H1 (cell line): Measurements from ENCODE around the gene STXBP2. TPM values are rescaled to one million over a fixed set of nuclear protein-coding genes. Genes with fewer than 3 reads are reported as not detected.

Experiments used
- CTCF ChIA-PET: fragments of 300-600 bp; sonication (Branson Sonifier 250); formaldehyde crosslinking; loops from one replicate; lab custom pipeline; 2021; ENCODE audit not compliant: partially characterized antibody; lab: Charles Lee
- POLR2A ChIA-PET: fragments of 300-600 bp; sonication (Branson Sonifier 250); formaldehyde crosslinking; loops from one replicate; lab custom pipeline; 2021; ENCODE audit warnings: inconsistent platforms; ENCODE audit not compliant: partially characterized antibody; lab: Charles Lee
- DNase-seq, 2 experiments: peaks; one replicate each; pipeline versions ENCODE4 v3.0.0 to v3.0.0-alpha.2; 2010 to 2022; ENCODE audit warnings: low spot score in 2 of 2, low read depth in 1 of 2, mixed read lengths in 1 of 2
- FAIRE-seq: peaks from 2 replicates; lab custom pipeline; 2011; peaks lifted over from hg19 to GRCh38; lab: Jason Lieb, UNC
- H2AFZ ChIP-seq: 2 replicates; pipeline ENCODE4 v1.8.1; 2012; ENCODE audit warnings: low read length, inconsistent platforms
- H2AK5ac ChIP-seq: 2 replicates; pipeline ENCODE4 v1.6.1; 2013; ENCODE audit warnings: low read depth, low read length
- H2BK120ac ChIP-seq: replicated peaks from 2 replicates; pipeline ENCODE3; 2013; ENCODE audit warnings: low read depth, low read length, inconsistent platforms
- H2BK12ac ChIP-seq: 2 replicates; pipeline ENCODE4 v1.6.1; 2013; ENCODE audit warnings: low read depth, low read length
- H2BK15ac ChIP-seq: 2 replicates; pipeline ENCODE4 v1.6.1; 2013; ENCODE audit warnings: low read length
- H2BK20ac ChIP-seq: 2 replicates; pipeline ENCODE4 v1.6.1; 2013; ENCODE audit warnings: low read length
- H2BK5ac ChIP-seq: 2 replicates; pipeline ENCODE4 v1.6.1; 2013; ENCODE audit warnings: low read depth, low read length
- H3K14ac ChIP-seq: 2 replicates; pipeline ENCODE4 v1.6.1; 2013; ENCODE audit warnings: inconsistent platforms; ENCODE audit not compliant: insufficient read length
- H3K18ac ChIP-seq: 2 replicates; pipeline ENCODE4 v1.6.1; 2013; ENCODE audit warnings: low read length; ENCODE audit errors: extremely low read depth
- H3K23ac ChIP-seq: 2 replicates; pipeline ENCODE4 v1.6.1; 2013; ENCODE audit warnings: inconsistent platforms; ENCODE audit not compliant: insufficient read length
- H3K23me2 ChIP-seq: 2 replicates; pipeline ENCODE4 v1.6.1; 2013; ENCODE audit warnings: low read depth, low read length
- H3K27ac ChIP-seq: 2 replicates; pipeline ENCODE4 v1.6.1; 2011; ENCODE audit warnings: low read depth, low read length, inconsistent platforms
- H3K27me3 ChIP-seq, 4 experiments: replicated peaks in 1 of 4; 1 replicate in 1 of 4; 2 replicates in 3 of 4; pipeline versions ENCODE4 v1.6.1 to v1.8.1; 2011 to 2013; ENCODE audit warnings: low read length in 3 of 4, mild to moderate bottlenecking in 3 of 4, inconsistent platforms in 2 of 4, mixed read lengths in 2 of 4, moderate library complexity in 1 of 4; ENCODE audit not compliant: control insufficient read depth in 3 of 4, insufficient read depth in 3 of 4; ENCODE audit errors: extremely low read depth in 1 of 4
- H3K36me3 ChIP-seq, 4 experiments: 2 replicates each; pipeline versions ENCODE4 v1.6.1 to v1.8.1; 2011 to 2013; ENCODE audit warnings: mild to moderate bottlenecking in 4 of 4, low read length in 3 of 4, moderate library complexity in 2 of 4, control low read depth in 1 of 4, inconsistent platforms in 1 of 4; ENCODE audit not compliant: insufficient read depth in 4 of 4, control insufficient read depth in 2 of 4
- H3K4ac ChIP-seq: replicated peaks from 2 replicates; pipeline ENCODE3; 2013; ENCODE audit warnings: low read length, low read depth, mixed read lengths, inconsistent platforms; ENCODE audit not compliant: insufficient read length
- H3K4me1 ChIP-seq, 4 experiments: replicated peaks in 1 of 4; 1 replicate in 1 of 4; 2 replicates in 3 of 4; pipeline versions ENCODE4 v1.6.1 to v1.8.1; 2011 to 2013; ENCODE audit warnings: low read length in 3 of 4, inconsistent platforms in 2 of 4, mixed read lengths in 1 of 4; ENCODE audit not compliant: insufficient read depth in 4 of 4, control insufficient read depth in 3 of 4
- H3K4me2 ChIP-seq, 2 experiments: 2 replicates each; pipeline versions ENCODE4 v1.6.1 to v1.8.1; 2011 to 2013; ENCODE audit warnings: low read depth in 2 of 2, low read length in 2 of 2, control low read depth in 1 of 2, inconsistent platforms in 1 of 2, mild to moderate bottlenecking in 1 of 2; ENCODE audit not compliant: insufficient read depth in 1 of 2
- H3K4me3 ChIP-seq, 4 experiments: fragments of 200-600, 300-600 bp in 1 of 4; sonication (generic), shearing (Covaris generic), sonication (Bioruptor Twin) in 1 of 4; 2 replicates each; pipeline versions ENCODE4 v1.5.1 to v1.8.1; 2011 to 2016; ENCODE audit warnings: low read length in 4 of 4, low read depth in 3 of 4, control low read depth in 2 of 4, inconsistent platforms in 2 of 4, mild to moderate bottlenecking in 2 of 4, mixed read lengths in 1 of 4, moderate library complexity in 1 of 4; ENCODE audit not compliant: insufficient read depth in 2 of 4; ENCODE audit errors: extremely low read depth in 1 of 4
- H3K56ac ChIP-seq: replicated peaks from 2 replicates; pipeline ENCODE3; 2013; ENCODE audit warnings: low read depth, mild to moderate bottlenecking, mixed read lengths, low read length, inconsistent platforms; ENCODE audit not compliant: insufficient read length
- H3K79me1 ChIP-seq: 2 replicates; pipeline ENCODE4 v1.6.1; 2013; ENCODE audit warnings: low read depth, low read length, control low read depth
- H3K79me2 ChIP-seq, 2 experiments: 2 replicates each; pipeline versions ENCODE4 v1.6.1 to v1.8.1; 2012 to 2013; ENCODE audit warnings: low read length in 2 of 2, mild to moderate bottlenecking in 2 of 2, inconsistent platforms in 1 of 2; ENCODE audit not compliant: insufficient read depth in 2 of 2, control insufficient read depth in 1 of 2
- H3K9ac ChIP-seq, 4 experiments: replicated peaks in 1 of 4; 1 replicate in 1 of 4; 2 replicates in 3 of 4; pipeline versions ENCODE4 v1.6.1 to v1.8.1; 2011 to 2013; ENCODE audit warnings: low read depth in 3 of 4, low read length in 3 of 4, control low read depth in 2 of 4, mild to moderate bottlenecking in 2 of 4, moderate library complexity in 2 of 4, inconsistent platforms in 1 of 4; ENCODE audit errors: extremely low read depth in 1 of 4
- H3K9me3 ChIP-seq, 2 experiments: 2 replicates each; pipeline versions ENCODE4 v1.6.1 to v1.8.1; 2012 to 2013; ENCODE audit warnings: mild to moderate bottlenecking in 2 of 2, moderate library complexity in 2 of 2, control low read depth in 1 of 2, inconsistent platforms in 1 of 2, low read depth in 1 of 2, low read length in 1 of 2, mixed read lengths in 1 of 2; ENCODE audit not compliant: insufficient read depth in 2 of 2
- H4K20me1 ChIP-seq, 2 experiments: replicated peaks in 1 of 2; 2 replicates each; pipeline versions ENCODE3 to v1.8.1; 2011 to 2013; ENCODE audit warnings: inconsistent platforms in 2 of 2, low read length in 2 of 2, mild to moderate bottlenecking in 1 of 2; ENCODE audit not compliant: insufficient read depth in 2 of 2, control insufficient read depth in 1 of 2
- H4K5ac ChIP-seq: 2 replicates; pipeline ENCODE4 v1.6.1; 2013; ENCODE audit warnings: low read length, low read depth, mixed read lengths, inconsistent platforms; ENCODE audit not compliant: insufficient read length
- H4K8ac ChIP-seq: 2 replicates; pipeline ENCODE4 v1.8.0; 2013; ENCODE audit warnings: mild to moderate bottlenecking, moderate library complexity, low read length, inconsistent platforms; ENCODE audit not compliant: insufficient read depth; ENCODE audit errors: extremely low read depth
- H4K91ac ChIP-seq: replicated peaks from 2 replicates; pipeline ENCODE3; 2013; ENCODE audit warnings: low read length, mixed read lengths, inconsistent platforms; ENCODE audit not compliant: insufficient read length
- ATF3 ChIP-seq: IDR thresholded peaks from 2 replicates; pipeline ENCODE4 v1.6.1; 2011; ENCODE audit warnings: low read depth, mild to moderate bottlenecking, low read length; ENCODE audit not compliant: insufficient read depth
- BCL11A ChIP-seq, 2 experiments: IDR thresholded peaks; one replicate each; pipeline ENCODE4 v1.6.1; 2011; ENCODE audit warnings: low read depth in 2 of 2, low read length in 2 of 2, mild to moderate bottlenecking in 2 of 2
- EGR1 ChIP-seq: IDR thresholded peaks from 2 replicates; pipeline ENCODE4 v1.6.1; 2011; ENCODE audit warnings: low read depth, low read length, borderline replicate concordance
- WGBS, 2 experiments: shearing (Covaris generic) in 1 of 2; methylation state at CpG; one replicate each; pipeline versions ENCODE4 v1.1.6 to v1.1.7; 2013 to 2015; ENCODE audit warnings: low lambda C conversion rate in 2 of 2, mixed read lengths in 2 of 2, inconsistent platforms in 1 of 2, low coverage in 1 of 2, missing lambda C conversion rate in 1 of 2; ENCODE audit not compliant: insufficient replicate concordance in 2 of 2, insufficient coverage in 1 of 2, insufficient read length in 1 of 2; ENCODE audit errors: extremely low coverage in 1 of 2, missing lambda C conversion rate in 1 of 2; 5-methylcytosine and 5-hydroxymethylcytosine counted together
- polyA plus RNA-seq, 7 experiments: library from polyadenylated mRNA; depleted of rRNA in 3 of 7; stranded (reverse) in 5 of 7; unstranded in 2 of 7; fragments of >200 nt in 5 of 7; fragments of 200-250 nt in 2 of 7; gene quantifications; 1 replicate in 5 of 7; 2 replicates in 1 of 7; 4 replicates in 1 of 7; pipeline versions ENCODE4 v1.2.1 to v1.2.3, GENCODE V29; 2011 to 2013; ENCODE audit warnings: missing spikeins in 2 of 7, mixed read lengths in 2 of 7
- total RNA-seq: library from RNA; stranded (reverse); fragmentation: NEBNext Ultra II Directional; extraction: Animal tissue kit (Norgen Biotek cat#: 25700); gene quantifications from 2 replicates; pipeline ENCODE4 v1.2.1, GENCODE V29; 2021

STXBP2 gene
- total and polyA plus RNA-seq, 2 of the 8 experiments (the other 6 are each of a cell fraction or from before 2014, with no cell fraction given): 52.9 to 53.8 TPM

GRCh38 chr19:7598180-7598579, 38.7 kb upstream of the STXBP2 start:
- no peak overlapping the region for H2BK20ac ChIP-seq
- H3K14ac ChIP-seq: no peak overlapping the region
- H2AK5ac ChIP-seq: no peak overlapping the region
- peaks cover 0 to 11% (median 5%) of the 10 kb centered on the region in 4 experiments; a peak in 5 of 7 replicates for H3K4me1 ChIP-seq
- H3K18ac ChIP-seq: no peak overlapping the region
- DNase-seq (no peak), FAIRE-seq (no peak)
- no peak overlapping the region for H2BK5ac ChIP-seq
- no peak overlapping the region for H2BK120ac ChIP-seq
- H3K4me3 ChIP-seq: no peak overlapping the region
- no peak overlapping the region for H3K56ac ChIP-seq
- no peak overlapping the region for H3K27ac ChIP-seq
- H2AFZ ChIP-seq: no peak overlapping the region
- no peak overlapping the region for H3K9ac ChIP-seq
- ChIA-PET POLR2A (interaction anchor here (0.6 to 0.9 kb wide), 3 partner anchors 20 to 207 kb away, joined by 3 read pairs; no protein-coding TSS in a partner anchor), CTCF (interaction anchor here (0.5 to 5.0 kb wide), 6 partner anchors 25 to 348 kb away, joined by 3 to 27 read pairs (median 3); no protein-coding TSS in a partner anchor)
- no peak overlapping the region for H4K91ac ChIP-seq
- H3K27me3 ChIP-seq: no peaks in the 10 kb centered on the region
- peaks cover 8 to 19% of the 10 kb centered on the region in 2 experiments for H4K20me1 ChIP-seq
- no peak overlapping the region for H4K8ac ChIP-seq
- peak overlapping the region in 1 of 2 experiments; percentile 86; a peak in 1 of 4 replicates for H3K4me2 ChIP-seq
- no peak overlapping the region for H2BK12ac ChIP-seq
- H3K79me1 ChIP-seq: peaks cover 7% of the 10 kb centered on the region
- H3K23me2 ChIP-seq: peaks cover 11% of the 10 kb centered on the region; the same call in 1 of the 2 replicates
- H3K36me3 ChIP-seq: no peaks in the 10 kb centered on the region
- H3K79me2 ChIP-seq: peaks cover 0 to 28% of the 10 kb centered on the region in 2 experiments; a peak in 2 of 4 replicates
- no peak overlapping the region for H3K23ac ChIP-seq
- no peaks in the 10 kb centered on the region for H3K9me3 ChIP-seq
- 79% methylated on average over 6 of the region's 6 CpGs; no CpG with 5 or more reads in 1 of the 2 experiments for WGBS, 2 experiments
- H2BK15ac ChIP-seq: no peak overlapping the region
- no peak overlapping the region for H4K5ac ChIP-seq
- no peak overlapping the region for H3K4ac ChIP-seq
- no peak for TF ChIP-seq BCL11A (IDR thresholded peaks at IDR 0.05; ENCODE audit: low read depth in 2 of 2, low read length in 2 of 2)
- no peak for TF ChIP-seq ATF3
- TF ChIP-seq EGR1: no peak
